GM12801 (cell line): ENCODE results near the gene CTBP1.

Experiments used
- CTCF ChIP-seq: IDR thresholded peaks from one replicate; pipeline ENCODE4 v1.5.1; 2011; ENCODE audit warnings: control low read depth; ENCODE audit not compliant: insufficient read length; ENCODE audit errors: extremely low read depth

Gene CTBP1

GRCh38 chr4:1233641-1234308 lies 15.2 kb downstream of the CTBP1 start:
- TF ChIP-seq CTCF = no peak

GRCh38 chr4:1232661-1233621 lies 16.0 kb downstream of the CTBP1 start:
- TF ChIP-seq CTCF = no peak

GRCh38 chr4:1231637-1232360 lies 17.1 kb downstream of the CTBP1 start:
- no peak for TF ChIP-seq CTCF

GRCh38 chr4:1230971-1231636 lies 17.8 kb downstream of the CTBP1 start:
- TF ChIP-seq CTCF = no peak

- TF ChIP-seq CTCF = no peak
Observed at GRCh38 chr4:1230316-1230715, 18.6 kb downstream of the CTBP1 start.

- no peak for TF ChIP-seq CTCF
Observed at GRCh38 chr4:1229117-1229849, 19.6 kb downstream of the CTBP1 start.
